Mononuclear cell (primary cell): ENCODE results near the gene ANKRD65. TPM values are rescaled to one million over a fixed set of nuclear protein-coding genes. Genes with fewer than 3 reads are reported as not detected.
"Not testable (repeated sequence)": the region's sequence is repeated elsewhere in the genome, so short reads cannot be mapped to it uniquely, and the experiment has no call there.

Experiments
- H3K27me3 ChIP-seq: 2 replicates; pipeline ENCODE4 v1.6.0; 2011; ENCODE audit warnings: low read length, control low read depth; ENCODE audit not compliant: insufficient read depth
- H3K4me1 ChIP-seq: 2 replicates; pipeline ENCODE4 v1.5.1; 2011; ENCODE audit warnings: mild to moderate bottlenecking, low read length, control low read depth; ENCODE audit not compliant: insufficient read depth
- H3K4me3 ChIP-seq: 2 replicates; pipeline ENCODE4 v1.5.1; 2011; ENCODE audit warnings: mild to moderate bottlenecking, low read length, moderate library complexity
- H3K9me3 ChIP-seq: 2 replicates; pipeline ENCODE4 v1.5.1; 2011; ENCODE audit warnings: low read depth, mild to moderate bottlenecking, control low read depth, low read length
- total RNA-seq: library from RNA; depleted of rRNA; stranded (reverse); fragments of >200 nt; gene quantifications from one replicate; pipeline ENCODE4 v1.2.3, GENCODE V29; 2012

The ANKRD65 gene
- total RNA-seq, 1 donor, result not detected

- Histone ChIP-seq H3K4me1 (no peaks in the 10 kb centered on the region), H3K9me3 (no peaks in the 10 kb centered on the region), H3K4me3 (no peak overlapping the region), H3K27me3 (no peaks in the 10 kb centered on the region)
Observed at GRCh38 chr1:1451696-1452364, 30.8 kb upstream of the ANKRD65 start.

GRCh38 chr1:1450616-1451015 is 29.5 kb upstream of the ANKRD65 start:
- not testable (repeated sequence) for H3K27me3 ChIP-seq, H3K4me3 ChIP-seq, H3K4me1 ChIP-seq, H3K9me3 ChIP-seq

- H3K4me1 ChIP-seq, result no peaks in the 10 kb centered on the region
- H3K4me3 ChIP-seq, result no peak within 1 kb of the TSS
- H3K9me3 ChIP-seq, result no peaks in the 10 kb centered on the region
- H3K27me3 ChIP-seq, result no peaks in the 10 kb centered on the region
Observed at GRCh38 chr1:1449099-1449739, 28.1 kb upstream of the ANKRD65 start, which contains the start of gene ATAD3C. TSS of gene ATAD3C (plus strand) at chr1:1449689. CDS start at chr1:1450684, 995 bp downstream.

GRCh38 chr1:1446631-1447030 is 25.6 kb upstream of the ANKRD65 start:
- H3K4me3 ChIP-seq, H3K4me1 ChIP-seq, H3K9me3 ChIP-seq, H3K27me3 ChIP-seq: not testable (repeated sequence)

GRCh38 chr1:1442069-1442770 is 21.1 kb upstream of the ANKRD65 start:
- Histone ChIP-seq H3K4me3 (no peak overlapping the region), H3K27me3 (peaks cover 4% of the 10 kb centered on the region), H3K4me1 (no peaks in the 10 kb centered on the region), H3K9me3 (no peaks in the 10 kb centered on the region)

- H3K4me1 ChIP-seq, result peaks cover 2% of the 10 kb centered on the region
- no peaks in the 10 kb centered on the region for H3K9me3 ChIP-seq
- peaks cover 13% of the 10 kb centered on the region for H3K27me3 ChIP-seq
- no peak overlapping the region for H3K4me3 ChIP-seq
Observed at GRCh38 chr1:1441002-1441888, 20.2 kb upstream of the ANKRD65 start.

- Histone ChIP-seq H3K9me3 (no peaks in the 10 kb centered on the region), H3K27me3 (peaks cover 16% of the 10 kb centered on the region), H3K4me3 (no peak overlapping the region), H3K4me1 (peaks cover 6% of the 10 kb centered on the region)
Observed at GRCh38 chr1:1440262-1441001, 19.4 kb upstream of the ANKRD65 start.

- Histone ChIP-seq H3K4me1 (peaks cover 13% of the 10 kb centered on the region), H3K4me3 (no peak overlapping the region), H3K27me3 (peaks cover 22% of the 10 kb centered on the region), H3K9me3 (no peaks in the 10 kb centered on the region)
Observed at GRCh38 chr1:1439546-1440261, 18.6 kb upstream of the ANKRD65 start.

- H3K4me3 ChIP-seq, result no peak overlapping the region
- H3K27me3 ChIP-seq, result peaks cover 28% of the 10 kb centered on the region
- H3K4me1 ChIP-seq, result peaks cover 17% of the 10 kb centered on the region
- no peaks in the 10 kb centered on the region for H3K9me3 ChIP-seq
Observed at GRCh38 chr1:1438531-1439381, 17.7 kb upstream of the ANKRD65 start.

GRCh38 chr1:1437904-1438376 is 16.9 kb upstream of the ANKRD65 start:
- Histone ChIP-seq H3K4me3 (no peak overlapping the region), H3K27me3 (peaks cover 31% of the 10 kb centered on the region), H3K9me3 (no peaks in the 10 kb centered on the region), H3K4me1 (peaks cover 17% of the 10 kb centered on the region)

GRCh38 chr1:1437033-1437903 is 16.2 kb upstream of the ANKRD65 start:
- H3K9me3 ChIP-seq, result no peaks in the 10 kb centered on the region
- H3K4me1 ChIP-seq, result peaks cover 17% of the 10 kb centered on the region
- H3K4me3 ChIP-seq, result no peak overlapping the region
- peaks cover 31% of the 10 kb centered on the region for H3K27me3 ChIP-seq

GRCh38 chr1:1436630-1437032 is 15.6 kb upstream of the ANKRD65 start:
- H3K27me3 ChIP-seq, result peaks cover 31% of the 10 kb centered on the region
- no peaks in the 10 kb centered on the region for H3K9me3 ChIP-seq
- peaks cover 17% of the 10 kb centered on the region for H3K4me1 ChIP-seq
- no peak overlapping the region for H3K4me3 ChIP-seq
